Muscle of leg (tissue), 11 donors: ENCODE results near the gene STARD3. TPM values are rescaled to one million over a fixed set of nuclear protein-coding genes. Genes with fewer than 3 reads are reported as not detected.

Experiments used
- DNase-seq: peaks from one replicate; pipeline ENCODE4 v3.0.0; 2013
- H3K27ac ChIP-seq: one replicate; pipeline ENCODE4 v1.5.1; 2013; ENCODE audit warnings: mild to moderate bottlenecking, low read length, control low read depth
- H3K27me3 ChIP-seq: one replicate; pipeline ENCODE4 v1.6.1; 2013; ENCODE audit warnings: low read length; ENCODE audit not compliant: control insufficient read depth, insufficient read depth
- H3K36me3 ChIP-seq: one replicate; pipeline ENCODE4 v1.6.1; 2013; ENCODE audit warnings: low read length; ENCODE audit not compliant: control insufficient read depth, insufficient read depth
- H3K4me1 ChIP-seq: one replicate; pipeline ENCODE4 v1.6.1; 2013; ENCODE audit warnings: low read length; ENCODE audit not compliant: control insufficient read depth, insufficient read depth
- H3K4me3 ChIP-seq: one replicate; pipeline ENCODE4 v1.5.1; 2013; ENCODE audit warnings: low read length, control low read depth
- H3K9me3 ChIP-seq: replicated peaks from 2 replicates; pipeline ENCODE4 v1.6.1; 2013; ENCODE audit warnings: low read depth, low read length; ENCODE audit not compliant: control insufficient read depth
- WGBS: methylation state at CpG from one replicate; pipeline ENCODE4 v1.1.5; 2013; ENCODE audit warnings: missing lambda C conversion rate; ENCODE audit not compliant: insufficient coverage; 5-methylcytosine and 5-hydroxymethylcytosine counted together
- polyA plus RNA-seq, 8 donors: library from polyadenylated mRNA; unstranded; fragments of 120-200 nt; gene quantifications; one replicate each; pipeline versions ENCODE4 v1.2.1 to v1.2.3, GENCODE V29; 2013; ENCODE audit warnings: inconsistent platforms in 1 of 8, low replicate concordance in 1 of 8; ENCODE audit not compliant: insufficient read length in 8 of 8, insufficient read depth in 1 of 8
- total RNA-seq: library from RNA; stranded (reverse); fragments of 120-200 nt; gene quantifications from one replicate; pipeline ENCODE4 v1.2.4, GENCODE V29; 2013

STARD3 gene
- total and polyA plus RNA-seq, 9 donors, result 12.5 to 41.5 (median 32.5) TPM

DNA sequence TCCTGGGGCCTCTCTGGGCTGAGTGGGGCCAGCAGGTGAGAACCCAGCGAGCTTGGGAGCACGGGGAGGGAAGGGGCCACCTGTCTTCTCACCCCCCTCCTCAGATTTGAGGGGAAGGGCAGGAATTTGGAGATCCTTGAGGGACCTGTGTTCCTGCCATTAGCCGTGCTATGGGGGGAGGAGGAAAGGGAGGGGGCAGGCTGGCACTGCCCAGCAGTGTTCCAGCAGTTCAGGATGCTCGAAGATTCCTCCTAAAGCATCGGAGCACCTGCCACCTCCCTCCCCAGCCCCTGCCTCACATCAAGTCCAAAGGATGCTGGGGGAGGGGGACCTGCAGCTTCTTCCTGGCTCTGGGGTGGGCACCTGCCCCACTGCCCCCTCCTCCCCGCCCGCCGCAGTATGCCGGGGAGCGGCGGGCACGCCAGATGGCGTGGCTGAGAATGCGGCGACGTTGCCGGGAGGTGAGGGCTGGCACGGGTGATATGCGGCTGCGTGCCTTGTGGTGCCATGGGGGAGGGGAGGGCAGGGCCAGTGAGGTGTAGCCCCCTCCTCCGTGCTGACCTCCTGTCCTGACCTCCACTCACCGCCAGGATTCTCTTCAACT is 24.6 kb upstream of the STARD3 start:
- Histone ChIP-seq H3K27me3 (peaks cover 88% of the 10 kb centered on the region), H3K27ac (no peak overlapping the region), H3K4me1 (peaks cover 7% of the 10 kb centered on the region), H3K4me3 (no peak overlapping the region), H3K36me3 (no peaks in the 10 kb centered on the region), H3K9me3 (no peaks in the 10 kb centered on the region)
- no peak for DNase-seq
- no CpG with 5 or more reads among the region's 22 CpGs for WGBS

DNA sequence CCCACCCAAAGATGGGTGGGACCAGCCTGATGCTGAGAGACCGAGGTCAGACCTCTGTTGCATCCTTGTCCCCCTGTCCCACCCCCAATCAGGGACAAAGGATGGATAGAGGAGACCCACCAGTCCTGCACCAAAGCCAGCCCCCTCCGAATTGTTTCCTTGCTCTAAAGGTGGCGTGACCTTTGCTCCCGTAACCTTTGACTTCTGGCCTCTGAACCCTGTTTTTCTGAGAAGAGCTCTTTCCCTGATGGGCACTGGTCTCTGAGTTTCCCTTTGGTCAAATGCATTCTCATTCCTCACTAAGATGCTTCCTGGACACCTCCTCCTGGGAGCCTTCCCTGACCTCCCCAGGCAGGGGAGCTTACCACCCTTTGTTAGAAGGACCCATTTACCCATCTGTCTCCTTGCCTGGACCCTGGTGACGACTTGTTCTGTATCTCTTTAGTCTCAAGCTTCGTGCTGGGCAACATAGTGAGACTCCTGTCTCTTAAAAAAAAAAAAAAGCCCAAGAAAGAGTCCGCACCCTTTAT is 23.9 kb upstream of the STARD3 start:
- H3K4me3 ChIP-seq, result no peak overlapping the region
- DNase-seq, result no peak
- H3K27me3 ChIP-seq, result peaks cover 84% of the 10 kb centered on the region
- peaks cover 4% of the 10 kb centered on the region for H3K4me1 ChIP-seq
- H3K36me3 ChIP-seq, result no peaks in the 10 kb centered on the region
- WGBS, result 66% methylated on average over 5 of the region's 7 CpGs
- H3K9me3 ChIP-seq, result no peaks in the 10 kb centered on the region
- H3K27ac ChIP-seq, result no peak overlapping the region

DNA sequence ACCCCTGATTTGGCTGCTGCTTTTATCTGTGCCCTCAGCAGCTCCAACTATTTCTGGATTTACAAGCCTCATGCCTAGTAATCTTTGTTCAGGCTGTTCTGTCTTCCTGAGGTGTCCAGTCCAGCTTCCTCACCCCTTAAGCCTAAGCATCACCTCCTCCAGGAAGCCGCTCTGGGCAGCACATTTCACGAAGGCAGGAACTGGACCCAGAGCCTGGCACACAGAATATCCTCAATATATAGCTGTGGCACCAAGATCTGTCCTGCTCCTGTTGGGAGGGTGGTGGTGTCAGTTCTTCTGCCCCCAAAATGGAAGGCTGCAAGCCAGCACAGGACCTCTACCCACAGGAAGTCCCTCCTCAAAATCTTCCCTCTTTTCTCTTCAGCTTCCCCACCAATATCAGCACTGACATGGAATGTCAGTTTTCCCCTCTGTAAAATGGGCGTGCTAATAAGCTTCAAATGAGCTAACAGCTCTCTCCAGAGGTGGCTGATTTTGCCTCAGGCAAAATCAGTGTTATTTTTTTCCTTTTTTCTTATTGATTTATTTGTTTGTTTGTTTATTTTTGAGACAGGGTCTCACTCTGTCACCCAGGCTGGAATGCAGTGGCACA is 22.3 kb upstream of the STARD3 start:
- H3K27me3 ChIP-seq, result peaks cover 77% of the 10 kb centered on the region
- no CpG with 5 or more reads among the region's 3 CpGs for WGBS
- H3K36me3 ChIP-seq, result no peaks in the 10 kb centered on the region
- no peak for DNase-seq
- H3K4me1 ChIP-seq, result peaks cover 12% of the 10 kb centered on the region
- no peak overlapping the region for H3K27ac ChIP-seq
- H3K9me3 ChIP-seq, result no peaks in the 10 kb centered on the region
- H3K4me3 ChIP-seq, result no peak overlapping the region

DNA sequence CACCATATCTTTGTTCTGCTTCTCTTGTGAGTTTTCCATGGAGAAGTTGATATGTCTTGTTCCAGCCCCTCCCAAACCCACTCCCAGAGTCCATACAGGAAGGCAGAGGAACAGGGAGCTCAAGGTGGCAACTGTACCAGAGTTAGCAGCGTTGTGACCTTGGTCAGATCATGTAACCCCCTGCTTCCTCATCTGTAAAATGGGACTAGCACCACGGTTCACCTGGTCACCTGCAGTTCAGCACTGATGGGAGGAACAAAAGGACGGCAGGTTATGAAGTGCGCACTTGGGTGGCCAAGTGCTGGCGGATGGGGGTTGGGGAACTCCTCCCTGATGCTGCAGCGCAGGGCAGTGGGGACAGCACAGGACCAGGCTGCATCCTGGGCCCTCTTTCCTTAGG is 21.5 kb upstream of the STARD3 start:
- Histone ChIP-seq H3K27me3 (peaks cover 73% of the 10 kb centered on the region), H3K36me3 (no peaks in the 10 kb centered on the region), H3K27ac (no peak overlapping the region), H3K4me3 (no peak overlapping the region), H3K4me1 (peaks cover 12% of the 10 kb centered on the region), H3K9me3 (no peaks in the 10 kb centered on the region)
- DNase-seq, result no peak
- 44% methylated on average over 5 of the region's 6 CpGs for WGBS

DNA sequence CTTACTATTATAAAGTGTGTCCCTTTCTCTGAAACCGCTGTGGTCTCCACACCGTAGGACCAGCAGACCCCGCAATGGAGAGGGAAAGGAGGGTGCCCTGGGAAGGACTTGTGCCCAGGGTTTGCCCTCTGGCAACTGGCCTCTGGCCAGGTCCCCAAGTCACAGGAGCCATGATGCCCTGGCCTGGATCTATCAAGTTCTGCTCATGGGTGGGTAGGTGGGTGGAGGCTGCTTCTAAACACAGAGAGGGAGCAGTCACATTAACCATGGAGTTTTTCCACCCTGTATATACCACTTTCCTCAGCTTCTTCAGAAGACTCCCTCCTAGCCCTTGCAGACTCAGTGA is 19.9 kb upstream of the STARD3 start:
- H3K36me3 ChIP-seq, result no peaks in the 10 kb centered on the region
- DNase-seq, result no peak
- H3K27me3 ChIP-seq, result peaks cover 70% of the 10 kb centered on the region
- H3K4me1 ChIP-seq, result peaks cover 15% of the 10 kb centered on the region
- no peak overlapping the region for H3K4me3 ChIP-seq
- H3K9me3 ChIP-seq, result no peaks in the 10 kb centered on the region
- no peak overlapping the region for H3K27ac ChIP-seq
- 71% methylated on average over 3 of the region's 3 CpGs for WGBS

DNA sequence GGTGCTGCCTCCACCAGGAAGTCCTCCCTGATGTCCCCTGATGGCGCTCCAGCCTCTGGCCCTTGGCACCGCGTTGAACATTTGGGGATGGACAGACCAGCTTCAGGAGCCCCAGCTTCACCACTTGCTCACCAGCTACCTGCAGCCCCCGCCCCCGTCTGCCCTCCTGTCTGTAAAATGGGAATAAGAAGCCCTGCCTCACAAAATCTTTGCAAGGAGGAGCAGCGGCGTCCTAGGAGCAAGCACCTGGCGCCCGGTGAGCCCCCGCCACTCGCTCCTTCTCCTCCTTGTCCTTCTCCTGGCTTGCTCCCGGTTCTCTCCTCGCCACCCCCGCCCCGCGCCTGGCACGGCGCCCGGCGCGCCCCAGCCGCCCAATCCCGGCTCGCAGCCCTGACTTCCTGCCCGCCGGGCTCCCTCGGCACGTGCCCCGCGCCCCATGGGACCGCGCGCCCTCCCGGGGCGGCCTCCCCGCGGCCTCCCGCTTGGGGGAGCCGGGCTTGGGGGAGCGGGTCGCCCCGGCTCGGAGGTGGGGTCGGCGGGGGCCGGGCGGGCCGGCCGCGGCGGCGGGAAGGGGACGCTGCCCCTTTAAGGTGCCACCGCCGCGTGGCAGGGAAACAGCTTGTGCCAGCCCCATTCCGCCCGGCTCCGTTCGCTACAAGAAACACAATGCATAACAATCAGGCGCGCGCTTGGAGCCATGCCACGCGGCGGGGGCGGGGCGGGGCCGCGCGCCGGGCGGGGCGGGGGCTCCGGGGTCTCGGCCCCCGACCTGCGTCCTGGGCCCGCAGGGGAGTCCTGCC is 19.3 kb upstream of the STARD3 start:
- Histone ChIP-seq H3K9me3 (no peaks in the 10 kb centered on the region), H3K4me1 (peaks cover 20% of the 10 kb centered on the region), H3K36me3 (no peaks in the 10 kb centered on the region), H3K27ac (no peak overlapping the region), H3K27me3 (peaks cover 66% of the 10 kb centered on the region), H3K4me3 (peak overlapping the region; percentile 48)
- peak; percentile 57 for DNase-seq
- 0% methylated on average over 67 of the region's 79 CpGs for WGBS

DNA sequence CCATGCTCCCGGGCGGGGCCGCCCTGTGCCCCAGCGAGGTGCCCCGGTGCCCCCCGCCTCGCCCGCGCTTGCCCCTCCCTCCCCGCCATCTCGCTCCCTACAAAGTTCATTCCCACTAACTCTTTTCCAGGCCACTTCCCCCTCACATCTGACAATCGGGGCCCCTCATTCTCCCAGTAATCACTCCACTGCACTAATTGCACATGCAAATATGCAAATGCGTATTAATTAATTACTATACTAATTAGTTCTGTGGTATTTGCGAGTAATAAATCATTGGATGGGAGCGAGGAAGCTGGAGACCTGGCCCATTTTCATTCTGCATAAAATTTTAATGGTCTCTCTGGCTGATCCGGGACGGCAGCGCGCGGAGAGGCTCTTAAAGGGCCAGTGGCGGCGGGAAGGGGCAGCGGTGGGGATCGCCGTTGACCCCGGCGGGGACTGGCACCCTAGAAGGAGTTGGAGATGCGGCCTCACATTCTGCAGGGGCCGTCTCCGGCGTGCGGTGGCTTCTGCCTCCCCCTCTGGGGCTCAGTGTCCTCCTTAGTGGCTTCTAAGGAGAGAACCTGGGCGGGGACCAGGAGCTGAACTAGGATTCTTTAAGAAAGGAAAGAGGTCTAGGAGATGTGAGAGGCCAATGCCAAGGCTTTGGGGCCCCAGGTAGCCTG is 18.6 kb upstream of the STARD3 start:
- H3K9me3 ChIP-seq, result no peaks in the 10 kb centered on the region
- peak overlapping the region; percentile 48 for H3K4me3 ChIP-seq
- 0% methylated on average over 26 of the region's 33 CpGs for WGBS
- H3K27ac ChIP-seq, result no peak overlapping the region
- peaks cover 62% of the 10 kb centered on the region for H3K27me3 ChIP-seq
- no peaks in the 10 kb centered on the region for H3K36me3 ChIP-seq
- DNase-seq, result no peak
- H3K4me1 ChIP-seq, result peaks cover 23% of the 10 kb centered on the region

DNA sequence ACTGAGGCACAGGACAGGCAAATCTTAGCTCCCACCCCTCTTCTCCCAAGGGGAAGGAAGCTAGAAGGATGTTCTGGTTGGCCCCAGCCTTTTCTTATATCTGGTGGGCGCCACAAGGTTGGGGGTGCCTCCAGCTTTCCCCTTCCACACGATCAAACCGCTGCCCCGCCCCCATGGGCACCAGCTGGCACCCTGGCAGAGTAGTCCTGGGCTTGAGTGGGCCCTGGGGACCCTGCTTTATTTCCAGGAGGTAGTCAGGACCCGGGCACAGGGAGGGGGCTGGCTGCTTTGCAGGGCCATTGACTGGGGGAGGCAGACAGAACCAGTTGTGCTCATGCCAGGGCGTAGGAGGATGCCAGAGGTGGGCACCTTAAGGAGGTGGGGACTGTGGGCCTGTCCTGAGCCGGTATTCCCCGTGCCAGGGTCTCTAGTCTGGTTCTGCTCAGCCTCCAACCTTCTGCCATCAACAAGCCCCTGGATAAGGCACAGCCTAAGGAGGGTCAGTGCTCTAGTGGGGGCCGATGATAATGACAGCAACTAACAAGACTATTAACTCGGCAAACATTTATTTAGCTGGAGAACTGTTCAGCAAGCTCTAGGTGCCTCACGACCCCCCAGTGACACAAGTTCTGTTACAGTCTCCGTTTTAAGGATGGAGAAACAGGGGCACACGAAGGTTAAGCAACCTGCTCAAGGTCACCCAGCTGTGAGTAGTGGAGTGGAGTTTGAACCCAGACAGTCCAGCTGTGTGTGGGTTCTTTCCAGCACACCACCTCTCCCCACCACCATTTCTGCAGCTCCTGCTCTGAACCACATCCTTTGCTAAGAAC is 17.8 kb upstream of the STARD3 start:
- H3K27ac ChIP-seq, result no peak overlapping the region
- H3K36me3 ChIP-seq, result no peaks in the 10 kb centered on the region
- peaks cover 61% of the 10 kb centered on the region for H3K27me3 ChIP-seq
- H3K4me1 ChIP-seq, result peaks cover 23% of the 10 kb centered on the region
- H3K9me3 ChIP-seq, result no peaks in the 10 kb centered on the region
- no peak for DNase-seq
- no peak overlapping the region for H3K4me3 ChIP-seq
- WGBS, result 51% methylated on average over 5 of the region's 13 CpGs

DNA sequence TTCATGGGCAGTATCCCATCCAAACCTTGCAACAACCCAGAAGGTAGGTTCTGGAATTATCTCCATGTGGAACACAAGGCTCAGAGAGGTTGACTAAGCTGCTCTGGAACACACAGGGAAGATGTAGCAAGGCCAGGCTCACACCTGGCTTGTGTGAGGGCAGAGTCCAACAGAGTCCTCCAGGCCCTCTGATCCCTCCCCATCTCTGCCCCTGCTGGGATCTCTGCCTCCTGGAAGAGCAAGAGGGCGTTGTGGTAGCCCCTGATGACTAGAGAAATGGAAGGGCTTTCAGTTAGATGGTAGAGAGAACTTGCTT is 17.2 kb upstream of the STARD3 start:
- H3K4me1 ChIP-seq, result peaks cover 23% of the 10 kb centered on the region
- WGBS, result no CpG with 5 or more reads among the region's 1 CpG
- peaks cover 60% of the 10 kb centered on the region for H3K27me3 ChIP-seq
- no peak overlapping the region for H3K27ac ChIP-seq
- H3K36me3 ChIP-seq, result no peaks in the 10 kb centered on the region
- no peak overlapping the region for H3K4me3 ChIP-seq
- no peaks in the 10 kb centered on the region for H3K9me3 ChIP-seq
- no peak for DNase-seq
